Vagina (tissue), 2 donors: ENCODE data around the gene TGDS. TPM values are rescaled to one million over a fixed set of nuclear protein-coding genes. Genes with fewer than 3 reads are reported as not detected.

Source experiments
- DNase-seq, 2 donors: peaks; one replicate each; pipeline ENCODE4 v3.0.0-alpha.2; 2017; ENCODE audit errors: extremely low spot score in 2 of 2
- H3K27ac ChIP-seq: fragments of 200-600 bp; sonication (generic); one replicate; pipeline ENCODE4 v1.5.1; 2019
- H3K27me3 ChIP-seq: fragments of 200-600 bp; sonication (generic); one replicate; pipeline ENCODE4 v1.5.1; 2019
- H3K36me3 ChIP-seq, 2 donors: fragments of 200-600 bp; sonication (generic); one replicate each; pipeline ENCODE4 v1.5.1; 2017 to 2019
- H3K4me1 ChIP-seq: fragments of 200-600 bp; sonication (generic); one replicate; pipeline ENCODE4 v1.5.1; 2019
- H3K4me3 ChIP-seq, 2 donors: fragments of 200-600 bp; sonication (generic); 1 replicate in 1 of 2; 2 replicates in 1 of 2; pipeline ENCODE4 v1.5.1; 2016 to 2019
- H3K9me3 ChIP-seq: fragments of 200-600 bp; sonication (generic); one replicate; pipeline ENCODE4 v1.5.1; 2019
- CTCF ChIP-seq, 3 experiments: fragments of 450-650 bp in 2 of 3; fragments of 200-600 bp in 1 of 3; sonication (generic) in 1 of 3; IDR thresholded peaks; one replicate each; pipeline ENCODE4 v1.5.1; 2017 to 2019; ENCODE audit warnings: antibody characterized with exemption in 3 of 3, mild to moderate bottlenecking in 2 of 3, moderate library complexity in 2 of 3
- POLR2A ChIP-seq, 2 donors: fragments of 450-650 bp; IDR thresholded peaks; one replicate each; pipeline ENCODE4 v1.6.1; 2017; ENCODE audit warnings: antibody characterized with exemption in 2 of 2, mild to moderate bottlenecking in 2 of 2, moderate library complexity in 2 of 2
- POLR2AphosphoS5 ChIP-seq, 2 donors: sonication (generic); formaldehyde crosslinking; IDR thresholded peaks; one replicate each; pipeline ENCODE4 v1.9.0; 2017; ENCODE audit warnings: antibody characterized with exemption in 2 of 2, mild to moderate bottlenecking in 2 of 2, low read depth in 1 of 2; ENCODE audit not compliant: insufficient read depth in 1 of 2
- intact Hi-C: fragments of 100-400 bp; cut with DNase I; formaldehyde crosslinking; loops from one replicate; pipeline ENCODE4 v1.15.1; 2023
- total RNA-seq: library from RNA; depleted of rRNA; stranded (reverse); fragments of >200 nt; gene quantifications from one replicate; pipeline ENCODE4 v1.2.3, GENCODE V29; 2016

Gene TGDS
- total RNA-seq, 1 donor from 2014 or later = 9.6 TPM

DNA sequence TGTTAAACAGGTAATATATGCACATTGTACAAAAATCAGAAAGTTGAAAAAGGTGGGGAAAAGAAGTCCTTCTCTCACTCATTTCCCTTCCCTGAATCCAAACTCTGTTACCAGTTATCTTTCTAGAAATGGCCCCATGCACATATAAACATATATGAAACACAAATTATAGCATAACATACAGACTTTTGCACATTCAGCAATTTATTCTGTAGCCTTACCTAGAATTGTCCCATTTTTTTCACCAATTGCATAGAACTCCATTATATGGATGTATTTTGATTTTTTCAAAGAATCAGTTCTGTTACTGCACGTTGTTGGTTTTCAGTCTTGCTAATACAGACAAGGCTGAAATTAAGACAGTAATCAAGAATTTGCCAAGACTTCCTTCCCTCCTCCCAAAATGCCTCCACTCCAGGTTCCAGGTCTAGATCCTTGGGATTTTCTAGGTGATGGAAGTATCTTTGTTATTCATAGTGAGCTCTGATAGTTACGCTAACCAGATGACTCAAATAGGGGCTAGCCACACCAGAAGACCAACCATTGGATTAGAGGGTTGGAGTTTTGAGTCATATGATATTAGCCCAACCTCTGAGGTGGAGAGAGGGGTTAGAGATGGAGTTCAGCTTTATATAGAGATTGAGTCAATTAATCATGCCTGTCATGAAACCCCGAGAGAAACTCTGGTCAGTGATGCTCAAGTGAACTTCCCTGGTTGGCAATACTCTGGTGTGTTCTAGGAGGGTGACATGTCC lies 36.5 kb upstream of the TGDS start:
- H3K9me3 ChIP-seq = no peaks in the 10 kb centered on the region
- H3K36me3 ChIP-seq = no peaks in the 10 kb centered on the region
- intact Hi-C loops = no loop called here
- H3K27ac ChIP-seq = no peak overlapping the region
- no peak overlapping the region for H3K4me3 ChIP-seq
- TF ChIP-seq CTCF (IDR thresholded peaks at IDR 0.05) = no peak
- no peak for TF ChIP-seq POLR2AphosphoS5 (IDR thresholded peaks at IDR 0.05; ENCODE audit: insufficient read depth in 1 of 2, low read depth in 1 of 2)
- no peak for TF ChIP-seq POLR2A (IDR thresholded peaks at IDR 0.05)
- no peaks in the 10 kb centered on the region for H3K4me1 ChIP-seq
- DNase-seq = no peak
- H3K27me3 ChIP-seq = no peaks in the 10 kb centered on the region

- H3K4me1 ChIP-seq = no peaks in the 10 kb centered on the region
- H3K4me3 ChIP-seq = no peak overlapping the region
- TF ChIP-seq CTCF (IDR thresholded peaks at IDR 0.05) (no peak), POLR2AphosphoS5 (IDR thresholded peaks at IDR 0.05; ENCODE audit: insufficient read depth in 1 of 2, low read depth in 1 of 2) (no peak), POLR2A (IDR thresholded peaks at IDR 0.05) (no peak)
- H3K9me3 ChIP-seq = no peaks in the 10 kb centered on the region
- H3K27me3 ChIP-seq = no peaks in the 10 kb centered on the region
- no peaks in the 10 kb centered on the region for H3K36me3 ChIP-seq
- no peak overlapping the region for H3K27ac ChIP-seq
- intact Hi-C loops = no loop called here
- no peak for DNase-seq
Measured at GRCh38 chr13:94630858-94631257, 34.9 kb upstream of the TGDS start.

- H3K4me3 ChIP-seq = no peak overlapping the region
- no peaks in the 10 kb centered on the region for H3K9me3 ChIP-seq
- TF ChIP-seq POLR2AphosphoS5 (IDR thresholded peaks at IDR 0.05; ENCODE audit: insufficient read depth in 1 of 2, low read depth in 1 of 2) = no peak
- TF ChIP-seq CTCF (IDR thresholded peaks at IDR 0.05) = no peak
- no peak for TF ChIP-seq POLR2A (IDR thresholded peaks at IDR 0.05)
- no peaks in the 10 kb centered on the region for H3K4me1 ChIP-seq
- no peak for DNase-seq
- intact Hi-C loops = loop anchor here (5.0 kb wide), 1 partner anchor 191 kb away; no protein-coding TSS in a partner anchor
- no peak overlapping the region for H3K27ac ChIP-seq
- H3K27me3 ChIP-seq = no peaks in the 10 kb centered on the region
- H3K36me3 ChIP-seq = peaks cover 0 to 22% of the 10 kb centered on the region in 2 donors
Measured at GRCh38 chr13:94623316-94623715, 27.4 kb upstream of the TGDS start.

DNA sequence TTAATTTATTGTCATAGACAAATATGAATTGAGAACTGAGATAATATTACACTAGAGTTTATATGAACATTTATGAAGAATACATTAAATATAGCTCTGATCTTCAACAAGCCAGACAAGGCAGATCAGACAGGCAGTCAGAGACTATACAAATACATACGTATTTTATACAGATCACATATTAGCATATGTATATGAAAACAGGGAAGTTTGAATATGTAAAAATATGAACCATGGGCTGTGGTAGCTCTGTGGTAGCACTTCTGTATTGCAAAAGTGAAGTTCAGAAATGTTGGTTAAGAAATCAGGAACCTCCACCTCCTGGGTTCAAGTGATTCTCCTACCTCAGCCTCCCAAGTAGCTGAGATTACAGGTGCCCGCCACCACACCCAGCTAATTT lies 26.4 kb upstream of the TGDS start:
- H3K27me3 ChIP-seq = no peaks in the 10 kb centered on the region
- no peaks in the 10 kb centered on the region for H3K4me1 ChIP-seq
- intact Hi-C loops = loop anchor here (5.0 kb wide), 1 partner anchor 190 kb away; no protein-coding TSS in a partner anchor
- H3K9me3 ChIP-seq = no peaks in the 10 kb centered on the region
- DNase-seq = no peak
- peaks cover 0 to 22% of the 10 kb centered on the region in 2 donors for H3K36me3 ChIP-seq
- TF ChIP-seq POLR2A (IDR thresholded peaks at IDR 0.05) = no peak
- TF ChIP-seq POLR2AphosphoS5 (IDR thresholded peaks at IDR 0.05; ENCODE audit: insufficient read depth in 1 of 2, low read depth in 1 of 2) = no peak
- TF ChIP-seq CTCF (IDR thresholded peaks at IDR 0.05) = no peak
- H3K27ac ChIP-seq = no peak overlapping the region
- no peak overlapping the region for H3K4me3 ChIP-seq

GRCh38 chr13:94620286-94620896 lies 24.4 kb upstream of the TGDS start:
- Histone ChIP-seq H3K36me3 (peaks cover 0 to 22% of the 10 kb centered on the region in 2 donors), H3K4me3 (no peak overlapping the region), H3K9me3 (no peaks in the 10 kb centered on the region), H3K4me1 (no peaks in the 10 kb centered on the region), H3K27ac (no peak overlapping the region), H3K27me3 (no peaks in the 10 kb centered on the region)
- no peak for DNase-seq
- TF ChIP-seq CTCF (IDR thresholded peaks at IDR 0.05) (peak in 1 of 3 experiments; percentile 32), POLR2AphosphoS5 (IDR thresholded peaks at IDR 0.05; ENCODE audit: insufficient read depth in 1 of 2, low read depth in 1 of 2) (no peak)
- intact Hi-C loops = loop anchor here (5.0 kb wide), 1 partner anchor 188 kb away; no protein-coding TSS in a partner anchor
